HEK293 (cell line): ENCODE measurements around the gene NOX5.
A peak's percentile ranks its signal among the peaks of the same experiment; 100 is the strongest.

Source experiments
- CTCF ChIA-PET: fragments of 350-600 bp; formaldehyde crosslinking; extraction: SDS; loops from one replicate; lab custom pipeline; 2021; ENCODE audit warnings: antibody characterized with exemption; lab: Yijun Ruan, JAX
- POLR2A ChIA-PET: fragments of 300-600 bp; formaldehyde crosslinking; extraction: SDS; loops from one replicate; lab custom pipeline; 2020; ENCODE audit warnings: antibody characterized with exemption, inconsistent platforms; lab: Yijun Ruan, JAX
- H3K27ac ChIP-seq: fragments of 200-500 bp; sonication (Bioruptor generic); 2 replicates; pipeline ENCODE4 v1.5.1; 2014; ENCODE audit warnings: low read depth, low read length, control low read depth, inconsistent platforms; ENCODE audit errors: extremely low read depth
- H3K36me3 ChIP-seq, 2 experiments: fragments of 200-500 bp in 1 of 2; sonication (Bioruptor generic) in 1 of 2; 1 replicate in 1 of 2; 2 replicates in 1 of 2; pipeline ENCODE4 v1.5.1; 2014 to 2017; ENCODE audit warnings: inconsistent platforms in 2 of 2, low read length in 2 of 2; ENCODE audit not compliant: control insufficient read depth in 2 of 2, insufficient read depth in 1 of 2
- H3K4me1 ChIP-seq: fragments of 200-500 bp; sonication (Bioruptor generic); 2 replicates; pipeline ENCODE4 v1.5.1; 2014; ENCODE audit warnings: mild to moderate bottlenecking, low read length, inconsistent platforms; ENCODE audit not compliant: control insufficient read depth, insufficient read depth
- H3K4me3 ChIP-seq: 2 replicates; pipeline ENCODE4 v1.5.1; 2011; ENCODE audit warnings: low read depth, mild to moderate bottlenecking, control low read depth, low read length, moderate library complexity
- H3K9me3 ChIP-seq: fragments of 200-500 bp; sonication (Bioruptor generic); 2 replicates; pipeline ENCODE4 v1.5.1; 2014; ENCODE audit warnings: low read depth, low read length, inconsistent platforms; ENCODE audit not compliant: control insufficient read depth, insufficient read depth
- AEBP2 ChIP-seq: fragments of 450-650 bp; formaldehyde crosslinking; IDR thresholded peaks from 2 replicates; pipeline ENCODE4 v1.5.1; 2016; ENCODE audit warnings: missing biosample characterization, missing genetic modification characterization, borderline replicate concordance
- INSM2 ChIP-seq: fragments of 450-650 bp; formaldehyde crosslinking; IDR thresholded peaks from 2 replicates; pipeline ENCODE4 v1.5.1; 2016; ENCODE audit warnings: missing biosample characterization, missing genetic modification characterization
- KLF1 ChIP-seq: fragments of 450-650 bp; formaldehyde crosslinking; IDR thresholded peaks from 2 replicates; pipeline ENCODE4 v1.5.1; 2016; ENCODE audit warnings: missing biosample characterization, missing genetic modification characterization
- PRDM2 ChIP-seq: fragments of 450-650 bp; formaldehyde crosslinking; IDR thresholded peaks from 2 replicates; pipeline ENCODE4 v1.5.1; 2016; ENCODE audit warnings: missing biosample characterization, missing genetic modification characterization, borderline replicate concordance
- RBAK ChIP-seq: fragments of 450-650 bp; formaldehyde crosslinking; IDR thresholded peaks from 2 replicates; pipeline ENCODE4 v1.5.1; 2016; ENCODE audit warnings: missing biosample characterization, missing genetic modification characterization
- ZBTB21 ChIP-seq: fragments of 450-650 bp; formaldehyde crosslinking; IDR thresholded peaks from 2 replicates; pipeline ENCODE4 v1.5.1; 2017; ENCODE audit warnings: missing biosample characterization, missing genetic modification characterization
- ZBTB7A ChIP-seq: fragments of 450-650 bp; formaldehyde crosslinking; IDR thresholded peaks from 2 replicates; pipeline ENCODE4 v1.5.1; 2016; ENCODE audit warnings: low read depth, missing biosample characterization, missing genetic modification characterization
- ZFP69B ChIP-seq: fragments of 450-650 bp; formaldehyde crosslinking; IDR thresholded peaks from 2 replicates; pipeline ENCODE4 v1.5.1; 2016; ENCODE audit warnings: missing biosample characterization, missing genetic modification characterization
- ZNF10 ChIP-seq: fragments of 450-650 bp; formaldehyde crosslinking; IDR thresholded peaks from 2 replicates; pipeline ENCODE4 v1.5.1; 2017; ENCODE audit warnings: missing biosample characterization, missing genetic modification characterization
- ZNF132 ChIP-seq: fragments of 450-650 bp; formaldehyde crosslinking; IDR thresholded peaks from 2 replicates; pipeline ENCODE4 v1.5.1; 2017; ENCODE audit warnings: missing biosample characterization, missing genetic modification characterization, borderline replicate concordance
- ZNF2 ChIP-seq: fragments of 450-650 bp; formaldehyde crosslinking; IDR thresholded peaks from 2 replicates; pipeline ENCODE4 v1.5.1; 2016; ENCODE audit warnings: missing biosample characterization, missing genetic modification characterization
- ZNF280C ChIP-seq: fragments of 450-650 bp; formaldehyde crosslinking; IDR thresholded peaks from 2 replicates; pipeline ENCODE4 v1.5.1; 2016; ENCODE audit warnings: missing biosample characterization, missing genetic modification characterization
- ZNF335 ChIP-seq: fragments of 450-650 bp; formaldehyde crosslinking; conservative IDR thresholded peaks from 2 replicates; pipeline ENCODE4 v1.5.1; 2016; ENCODE audit warnings: missing biosample characterization, missing genetic modification characterization
- ZNF341 ChIP-seq: fragments of 450-650 bp; formaldehyde crosslinking; IDR thresholded peaks from 2 replicates; pipeline ENCODE4; 2016; ENCODE audit warnings: low read depth, missing biosample characterization, missing genetic modification characterization
- ZNF398 ChIP-seq: fragments of 450-650 bp; formaldehyde crosslinking; IDR thresholded peaks from 2 replicates; pipeline ENCODE4 v1.5.1; 2017; ENCODE audit warnings: missing biosample characterization, missing genetic modification characterization
- ZNF473 ChIP-seq: fragments of 450-650 bp; formaldehyde crosslinking; IDR thresholded peaks from 2 replicates; pipeline ENCODE4 v1.5.1; 2017; ENCODE audit warnings: missing biosample characterization, missing genetic modification characterization
- ZNF529 ChIP-seq: fragments of 450-650 bp; formaldehyde crosslinking; IDR thresholded peaks from 2 replicates; pipeline ENCODE4 v1.5.1; 2017; ENCODE audit warnings: missing genetic modification characterization, missing biosample characterization; ENCODE audit not compliant: insufficient replicate concordance
- ZNF621 ChIP-seq: fragments of 450-650 bp; formaldehyde crosslinking; IDR thresholded peaks from 2 replicates; pipeline ENCODE4 v1.5.1; 2017; ENCODE audit warnings: missing biosample characterization, missing genetic modification characterization
- ZNF626 ChIP-seq: fragments of 450-650 bp; sonication (Bioruptor Pico); formaldehyde crosslinking; IDR thresholded peaks from 2 replicates; pipeline ENCODE4 v1.5.1; 2018; ENCODE audit warnings: missing biosample characterization, missing genetic modification characterization, inconsistent platforms
- ZNF677 ChIP-seq: fragments of 450-650 bp; IDR thresholded peaks from 2 replicates; pipeline ENCODE4 v1.5.0; 2018; ENCODE audit warnings: missing biosample characterization, mild to moderate bottlenecking, missing genetic modification characterization, moderate library complexity
- ZNF776 ChIP-seq: fragments of 450-650 bp; formaldehyde crosslinking; IDR thresholded peaks from 2 replicates; pipeline ENCODE4 v1.5.0; 2017; ENCODE audit warnings: missing biosample characterization, missing genetic modification characterization, borderline replicate concordance
- ZNF830 ChIP-seq: fragments of 450-650 bp; IDR thresholded peaks from 2 replicates; pipeline ENCODE4 v1.5.0; 2018; ENCODE audit warnings: missing biosample characterization, missing genetic modification characterization, low read depth, mild to moderate bottlenecking, moderate library complexity

NOX5 gene

GRCh38 chr15:69056365-69056764 is 41.9 kb downstream of the NOX5 start (continued):
- TF ChIP-seq ZNF626 = no peak
- TF ChIP-seq ZNF341 (tag by site-specific recombination) = peak; percentile 75
- no peak for TF ChIP-seq ZNF529 (tag by site-specific recombination)
- no peak for TF ChIP-seq ZNF621 (tag by site-specific recombination)

GRCh38 chr15:69058830-69059556 is 44.5 kb downstream of the NOX5 start:
- Histone ChIP-seq H3K36me3 (no peaks in the 10 kb centered on the region), H3K27ac (no peak overlapping the region), H3K9me3 (no peaks in the 10 kb centered on the region), H3K4me1 (peaks cover 4% of the 10 kb centered on the region), H3K4me3 (no peak overlapping the region)
- ChIA-PET POLR2A (interaction anchor here (1.0 kb wide), 1 partner anchor 394 kb away, joined by 3 read pairs; the partner anchor contains the start of gene RPLP1), CTCF (interaction anchor here (0.5 to 4.7 kb wide), 79 partner anchors 9 to 1517 kb away, joined by 3 to 61 read pairs (median 4); partner anchors contain the start of genes GLCE and MAP2K5)
- 0 out of 2 replicates have a peak, but pooled peaks have one; percentile 19 for TF ChIP-seq ZFP69B
- TF ChIP-seq ZNF280C (tag by site-specific recombination) = no peak
- no peak for TF ChIP-seq ZNF335 (tag by site-specific recombination)
- TF ChIP-seq ZBTB21 (tag by site-specific recombination) = 0 out of 2 replicates have a peak, but pooled peaks have one; percentile 21
- 0 out of 2 replicates have a peak, but pooled peaks have one; percentile 14 for TF ChIP-seq ZNF10
- TF ChIP-seq INSM2 = no peak
- no peak for TF ChIP-seq AEBP2 (tag by site-specific recombination)
- TF ChIP-seq ZBTB7A (tag by site-specific recombination) = no peak
- TF ChIP-seq ZNF2 (tag by site-specific recombination) = peak; percentile 80
- TF ChIP-seq PRDM2 (tag by site-specific recombination) = no peak
- no peak for TF ChIP-seq ZNF398 (tag by site-specific recombination)
- no peak for TF ChIP-seq ZNF132
- peak; percentile 72 for TF ChIP-seq KLF1
- no peak for TF ChIP-seq ZNF830
- TF ChIP-seq ZNF677 (tag by site-specific recombination) = no peak
- TF ChIP-seq ZNF776 (tag by site-specific recombination) = no peak
- TF ChIP-seq RBAK = no peak
- TF ChIP-seq ZNF473 (tag by site-specific recombination) = no peak
